Esophagus muscularis mucosa (tissue), 2 donors: Measurements from ENCODE around the gene CBLN3.

Experiments used
- POLR2A ChIP-seq: fragments of 450-650 bp; IDR thresholded peaks from one replicate; pipeline ENCODE4 v1.6.1; 2017; ENCODE audit warnings: antibody characterized with exemption, moderate library complexity, mild to moderate bottlenecking, low read depth
- POLR2AphosphoS5 ChIP-seq, 2 donors: sonication (generic); formaldehyde crosslinking; IDR thresholded peaks; one replicate each; pipeline ENCODE4 v1.6.1; 2017; ENCODE audit warnings: antibody characterized with exemption in 2 of 2

DNA sequence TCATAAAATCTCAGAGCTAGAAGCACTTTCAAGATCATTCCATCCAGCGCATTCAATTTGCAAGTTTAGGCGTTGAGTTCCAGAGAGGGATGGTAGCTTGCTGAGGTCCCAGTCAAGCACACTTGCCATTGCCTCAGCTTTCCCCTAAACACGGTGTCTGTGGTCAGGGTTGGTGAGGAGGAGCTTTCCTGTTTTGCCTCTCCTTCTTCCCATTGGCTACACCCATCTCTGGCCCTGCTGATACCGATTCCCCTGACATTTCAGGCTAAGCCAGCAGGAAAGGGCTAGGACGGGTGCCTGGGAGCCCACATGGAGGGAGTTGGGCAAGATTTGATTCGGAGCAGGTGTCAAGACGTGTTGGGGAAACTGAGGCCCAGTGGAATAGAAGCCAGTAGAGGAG, 52.3 kb downstream of the CBLN3 start:
- no peak for TF ChIP-seq POLR2AphosphoS5 (IDR thresholded peaks at IDR 0.05)
- no peak for TF ChIP-seq POLR2A
